ENCODE data around the gene MYH9.
"Not testable (repeated sequence)": the region's sequence is repeated elsewhere in the genome, so short reads cannot be mapped to it uniquely, and the experiment has no call there.

The MYH9 gene

GRCh38 chr22:36296690-36297089 is 91.1 kb downstream of the MYH9 start:
- in situ Hi-C loops (cut with MboI; ENCODE audit: low sequenced_read_pairs), result no loop called here

- in situ Hi-C loops (cut with MboI; ENCODE audit: low sequenced_read_pairs), result no loop called here
These were observed 92.5 kb downstream of the MYH9 start for GRCh38 chr22:36295247-36295646.

GRCh38 chr22:36294801-36295200 is 93.0 kb downstream of the MYH9 start:
- in situ Hi-C loops (cut with MboI; ENCODE audit: low sequenced_read_pairs), result no loop called here

- in situ Hi-C loops (cut with MboI; ENCODE audit: low sequenced_read_pairs), result no loop called here
These were observed 93.5 kb downstream of the MYH9 start for GRCh38 chr22:36294293-36294620.

- in situ Hi-C loops (cut with MboI; ENCODE audit: low sequenced_read_pairs), result no loop called here
These were observed 94.0 kb downstream of the MYH9 start for GRCh38 chr22:36293606-36294292.

GRCh38 chr22:36292823-36293530 is 94.8 kb downstream of the MYH9 start:
- in situ Hi-C loops (cut with MboI; ENCODE audit: low sequenced_read_pairs), result no loop called here

GRCh38 chr22:36291831-36292740 is 95.7 kb downstream of the MYH9 start:
- in situ Hi-C loops (cut with MboI; ENCODE audit: low sequenced_read_pairs), result no loop called here

- in situ Hi-C loops (cut with MboI; ENCODE audit: low sequenced_read_pairs), result not testable (repeated sequence)
These were observed 97.2 kb downstream of the MYH9 start for GRCh38 chr22:36290391-36291075.

- in situ Hi-C loops (cut with MboI; ENCODE audit: low sequenced_read_pairs), result not testable (repeated sequence)
These were observed 97.8 kb downstream of the MYH9 start for GRCh38 chr22:36289948-36290371.

- in situ Hi-C loops (cut with MboI; ENCODE audit: low sequenced_read_pairs), result no loop called here
These were observed 98.3 kb downstream of the MYH9 start for GRCh38 chr22:36289406-36289870.

- in situ Hi-C loops (cut with MboI; ENCODE audit: low sequenced_read_pairs), result no loop called here
These were observed 99.0 kb downstream of the MYH9 start for GRCh38 chr22:36288571-36289405.

GRCh38 chr22:36287881-36288515 is 99.8 kb downstream of the MYH9 start:
- in situ Hi-C loops (cut with MboI; ENCODE audit: low sequenced_read_pairs), result no loop called here

- in situ Hi-C loops (cut with MboI; ENCODE audit: low sequenced_read_pairs), result no loop called here
These were observed 101.4 kb downstream of the MYH9 start for GRCh38 chr22:36286096-36286957.

- in situ Hi-C loops (cut with MboI; ENCODE audit: low sequenced_read_pairs), result no loop called here
These were observed 102.2 kb downstream of the MYH9 start for GRCh38 chr22:36285545-36285944.

- in situ Hi-C loops (cut with MboI; ENCODE audit: low sequenced_read_pairs), result no loop called here
These were observed 102.8 kb downstream of the MYH9 start for GRCh38 chr22:36285017-36285416.

- in situ Hi-C loops (cut with MboI; ENCODE audit: low sequenced_read_pairs), result no loop called here
These were observed 103.6 kb downstream of the MYH9 start for GRCh38 chr22:36284171-36284571.

- in situ Hi-C loops (cut with MboI; ENCODE audit: low sequenced_read_pairs), result no loop called here
These were observed 105.4 kb downstream of the MYH9 start for GRCh38 chr22:36282328-36282831.

GRCh38 chr22:36281781-36282327 is 105.9 kb downstream of the MYH9 start:
- in situ Hi-C loops (cut with MboI; ENCODE audit: low sequenced_read_pairs), result no loop called here

Data from hTERT RPE-1 (cell line).